GM12892 (cell line): ENCODE results near the gene TEAD2.

Experiments used
- POLR2A ChIP-seq: IDR thresholded peaks from 2 replicates; pipeline ENCODE4 v1.6.1; 2011; ENCODE audit warnings: low read depth, low read length, control low read depth
- TAF1 ChIP-seq: IDR thresholded peaks from 2 replicates; pipeline ENCODE4 v1.6.1; 2011; ENCODE audit warnings: low read depth, mild to moderate bottlenecking, control low read depth, low read length, borderline replicate concordance

GRCh38 chr19:49301866-49302252, 60.4 kb downstream of the TEAD2 start:
- TF ChIP-seq POLR2A (no peak), TAF1 (no peak)
